Spinal cord (tissue), 10 donors: ENCODE data around the gene NHSL2. TPM values are rescaled to one million over a fixed set of nuclear protein-coding genes. Genes with fewer than 3 reads are reported as not detected.

ENCODE experiments used
- DNase-seq, 6 donors: peaks; one replicate each; pipeline versions ENCODE4 v3.0.0 to v3.0.0-alpha.2; 2013 to 2015; ENCODE audit warnings: low spot score in 6 of 6, low read depth in 4 of 6
- H3K27ac ChIP-seq: one replicate; pipeline ENCODE4 v1.5.1; 2013; ENCODE audit warnings: low read depth, low read length, control low read depth
- H3K27me3 ChIP-seq: one replicate; pipeline ENCODE4 v1.6.1; 2013; ENCODE audit warnings: low read length; ENCODE audit not compliant: control insufficient read depth, insufficient read depth
- H3K36me3 ChIP-seq: one replicate; pipeline ENCODE4 v1.6.1; 2013; ENCODE audit warnings: low read length; ENCODE audit not compliant: control insufficient read depth, insufficient read depth
- H3K4me1 ChIP-seq: one replicate; pipeline ENCODE4 v1.6.1; 2013; ENCODE audit warnings: low read length; ENCODE audit not compliant: control insufficient read depth, insufficient read depth
- H3K4me3 ChIP-seq: one replicate; pipeline ENCODE4 v1.5.1; 2013; ENCODE audit warnings: low read depth, low read length, control low read depth
- H3K9me3 ChIP-seq: one replicate; pipeline ENCODE4 v1.6.1; 2013; ENCODE audit warnings: low read length; ENCODE audit not compliant: control insufficient read depth, insufficient read depth
- WGBS: methylation state at CpG from one replicate; pipeline ENCODE4 v1.1.5; 2013; ENCODE audit warnings: missing lambda C conversion rate; ENCODE audit not compliant: insufficient coverage; 5-methylcytosine and 5-hydroxymethylcytosine counted together
- polyA plus RNA-seq, 2 donors: library from polyadenylated mRNA; unstranded; fragments of 120-200 nt; gene quantifications; one replicate each; pipeline ENCODE4 v1.2.1, GENCODE V29; 2013; ENCODE audit not compliant: insufficient read length in 2 of 2
- total RNA-seq, 2 donors: library from RNA; depleted of rRNA in 1 of 2; stranded (reverse); fragments of 120-200 nt in 1 of 2; fragments of >200 nt in 1 of 2; gene quantifications; one replicate each; pipeline versions ENCODE4 v1.2.3 to v1.2.4, GENCODE V29; 2013 to 2014
- donor health status: healthy.

The NHSL2 gene
- total and polyA plus RNA-seq, 4 donors: 6.1 to 19.2 (median 8.5) TPM

DNA sequence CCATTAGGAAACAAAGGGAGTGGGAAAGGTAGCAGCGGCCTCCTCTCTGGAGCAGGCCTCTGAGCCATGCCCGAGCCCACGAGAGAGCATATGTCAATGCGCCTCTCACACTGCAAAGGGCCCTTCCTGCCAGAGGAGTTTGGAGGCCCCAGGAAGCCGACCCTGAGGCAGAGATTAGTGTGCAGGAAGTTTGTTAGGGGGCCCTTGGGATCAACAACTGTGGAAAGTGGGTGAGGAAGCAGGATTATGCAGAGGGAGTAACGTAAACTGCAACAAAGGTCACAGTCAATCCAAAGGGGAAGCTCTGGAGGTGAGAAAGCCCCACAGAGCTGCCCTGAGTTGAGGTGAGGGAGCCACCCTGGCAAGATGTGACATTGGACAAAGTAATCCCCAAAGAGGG, 203.7 kb downstream of the NHSL2 start:
- Histone ChIP-seq H3K4me1 (no peaks in the 10 kb centered on the region), H3K27me3 (peaks cover 15% of the 10 kb centered on the region), H3K9me3 (no peaks in the 10 kb centered on the region), H3K36me3 (no peaks in the 10 kb centered on the region), H3K4me3 (no peak overlapping the region), H3K27ac (no peak overlapping the region)
- WGBS: 61% methylated on average over 6 of the region's 6 CpGs
- no peak for DNase-seq

DNA sequence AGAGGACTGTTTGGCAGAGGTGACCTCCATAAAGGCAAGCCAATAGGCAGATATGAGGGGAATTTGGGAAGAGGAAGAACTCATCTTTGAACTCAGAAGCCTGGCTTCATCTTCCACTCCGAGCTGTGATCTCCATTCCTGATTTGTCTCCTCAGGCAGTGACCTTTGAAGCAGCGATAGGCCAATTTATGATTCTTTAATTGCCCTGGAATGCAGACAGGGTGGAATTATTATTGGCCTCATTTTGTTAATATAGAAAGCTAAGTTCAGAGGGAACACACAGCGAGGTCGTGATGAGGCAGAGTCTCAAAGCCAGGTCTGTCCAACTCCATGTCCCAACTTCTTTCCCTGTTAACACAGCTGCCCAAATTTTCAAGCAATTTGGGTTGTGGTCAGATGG, 204.2 kb downstream of the NHSL2 start:
- DNase-seq: no peak
- Histone ChIP-seq H3K27ac (no peak overlapping the region), H3K36me3 (no peaks in the 10 kb centered on the region), H3K9me3 (no peaks in the 10 kb centered on the region), H3K4me1 (no peaks in the 10 kb centered on the region), H3K27me3 (peaks cover 15% of the 10 kb centered on the region), H3K4me3 (no peak overlapping the region)
- WGBS: 67% methylated on average over 4 of the region's 4 CpGs

DNA sequence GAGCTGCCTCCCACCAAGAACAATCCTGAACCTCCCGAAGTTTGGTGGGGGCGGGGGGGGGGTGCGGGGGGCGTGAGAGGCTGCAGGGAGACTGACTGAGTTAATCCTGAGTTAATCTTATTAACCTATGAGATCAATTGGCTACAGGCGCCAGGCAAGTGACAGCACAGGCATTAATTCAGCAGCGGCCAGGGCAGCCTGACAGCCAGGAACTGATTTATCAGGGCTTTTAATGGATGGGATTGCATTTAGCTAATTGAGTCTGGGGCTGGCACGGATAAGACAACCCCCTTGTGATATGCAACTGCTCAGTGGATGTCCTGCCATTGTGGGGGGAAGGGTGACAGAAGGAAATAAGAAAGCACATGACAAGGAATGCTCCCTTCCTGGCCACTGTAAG, 204.7 kb downstream of the NHSL2 start:
- no peaks in the 10 kb centered on the region for H3K4me1 ChIP-seq
- H3K27me3 ChIP-seq: peaks cover 15% of the 10 kb centered on the region
- H3K27ac ChIP-seq: no peak overlapping the region
- 28% methylated on average over 3 of the region's 7 CpGs for WGBS
- DNase-seq: peak in 1 of 6 donors; percentile 60
- H3K36me3 ChIP-seq: no peaks in the 10 kb centered on the region
- H3K9me3 ChIP-seq: no peaks in the 10 kb centered on the region
- no peak overlapping the region for H3K4me3 ChIP-seq

DNA sequence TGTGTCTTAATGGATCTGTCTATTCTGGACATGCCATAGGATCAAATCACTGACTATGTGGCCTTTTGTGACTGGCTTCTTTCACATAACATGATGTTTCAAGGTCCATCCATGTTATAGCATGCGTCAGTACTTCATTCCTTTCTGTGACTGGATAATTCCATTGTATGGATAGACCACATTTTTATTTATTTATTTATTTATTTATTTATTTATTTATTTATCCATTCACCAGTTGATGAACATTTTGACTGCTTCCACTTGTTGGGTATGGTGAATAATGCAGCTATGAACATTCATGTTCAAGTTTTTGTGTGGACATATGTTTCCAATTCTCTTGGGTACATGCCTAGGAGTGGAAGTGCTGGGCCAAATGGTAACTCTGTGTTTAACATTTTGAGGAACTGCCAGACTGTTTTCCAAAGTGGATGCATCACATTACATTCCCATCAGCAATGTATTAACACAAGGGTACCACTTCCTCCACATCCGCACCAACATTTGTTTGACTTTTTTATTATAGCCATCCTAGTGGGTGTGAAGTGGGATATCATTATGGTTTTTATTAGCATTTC, 207.1 kb downstream of the NHSL2 start:
- Histone ChIP-seq H3K27ac (no peak overlapping the region), H3K4me1 (peaks cover 4% of the 10 kb centered on the region), H3K27me3 (peaks cover 11% of the 10 kb centered on the region), H3K4me3 (no peak overlapping the region), H3K9me3 (no peaks in the 10 kb centered on the region), H3K36me3 (no peaks in the 10 kb centered on the region)
- peak in 1 of 6 donors; percentile 80 for DNase-seq
- WGBS: no CpG with 5 or more reads among the region's 2 CpGs

DNA sequence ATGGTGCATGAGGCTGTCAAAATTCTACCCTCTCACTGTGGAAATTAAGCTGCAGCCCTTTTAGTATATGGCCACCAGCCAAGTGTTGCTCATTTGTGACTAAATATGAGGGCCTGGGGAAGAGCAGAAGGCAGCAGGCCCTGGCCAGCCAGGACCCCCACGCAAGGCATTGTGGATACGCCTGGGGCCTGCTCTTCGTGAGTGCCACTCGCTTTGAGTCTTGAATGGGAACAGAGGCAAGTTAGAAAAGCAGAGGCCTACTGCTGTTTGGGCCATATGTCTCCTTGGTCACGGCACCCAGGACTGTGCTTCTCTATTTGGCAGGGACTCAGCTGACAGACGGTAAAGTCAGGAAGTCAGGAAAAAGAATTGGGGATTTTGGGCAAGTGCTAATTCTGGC, 210.2 kb downstream of the NHSL2 start:
- no peaks in the 10 kb centered on the region for H3K9me3 ChIP-seq
- peaks cover 21% of the 10 kb centered on the region for H3K4me1 ChIP-seq
- H3K27ac ChIP-seq: no peak overlapping the region
- H3K4me3 ChIP-seq: no peak overlapping the region
- no peaks in the 10 kb centered on the region for H3K36me3 ChIP-seq
- H3K27me3 ChIP-seq: peaks cover 11% of the 10 kb centered on the region
- peak in 2 of 6 donors; percentile 34 to 58 for DNase-seq
- WGBS: 43% methylated on average over 5 of the region's 6 CpGs

DNA sequence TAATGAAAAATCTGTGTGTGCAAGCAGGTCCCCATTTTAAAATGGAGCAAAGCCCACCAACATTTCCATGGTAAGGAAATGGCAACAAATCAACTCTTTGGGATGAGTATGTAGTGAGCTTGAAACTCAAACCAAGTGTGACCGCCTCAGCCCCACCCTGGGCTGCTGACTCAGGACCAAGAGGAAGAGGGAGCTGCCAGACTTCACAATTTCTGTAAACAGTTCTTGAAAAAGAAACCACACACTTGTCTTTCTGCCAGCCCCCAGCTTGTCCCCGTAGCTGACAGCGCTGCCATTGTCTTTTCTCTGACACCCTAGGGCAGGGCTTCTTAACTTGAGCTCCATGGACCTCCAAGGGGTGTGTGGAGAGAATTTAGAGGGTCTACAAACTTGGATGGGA, 210.7 kb downstream of the NHSL2 start:
- Histone ChIP-seq H3K9me3 (no peaks in the 10 kb centered on the region), H3K27me3 (peaks cover 12% of the 10 kb centered on the region), H3K27ac (no peak overlapping the region), H3K4me3 (no peak overlapping the region), H3K36me3 (no peaks in the 10 kb centered on the region), H3K4me1 (peaks cover 26% of the 10 kb centered on the region)
- peak in 1 of 6 donors; percentile 69 for DNase-seq
- WGBS: 50% methylated on average over 1 of the region's 3 CpGs

DNA sequence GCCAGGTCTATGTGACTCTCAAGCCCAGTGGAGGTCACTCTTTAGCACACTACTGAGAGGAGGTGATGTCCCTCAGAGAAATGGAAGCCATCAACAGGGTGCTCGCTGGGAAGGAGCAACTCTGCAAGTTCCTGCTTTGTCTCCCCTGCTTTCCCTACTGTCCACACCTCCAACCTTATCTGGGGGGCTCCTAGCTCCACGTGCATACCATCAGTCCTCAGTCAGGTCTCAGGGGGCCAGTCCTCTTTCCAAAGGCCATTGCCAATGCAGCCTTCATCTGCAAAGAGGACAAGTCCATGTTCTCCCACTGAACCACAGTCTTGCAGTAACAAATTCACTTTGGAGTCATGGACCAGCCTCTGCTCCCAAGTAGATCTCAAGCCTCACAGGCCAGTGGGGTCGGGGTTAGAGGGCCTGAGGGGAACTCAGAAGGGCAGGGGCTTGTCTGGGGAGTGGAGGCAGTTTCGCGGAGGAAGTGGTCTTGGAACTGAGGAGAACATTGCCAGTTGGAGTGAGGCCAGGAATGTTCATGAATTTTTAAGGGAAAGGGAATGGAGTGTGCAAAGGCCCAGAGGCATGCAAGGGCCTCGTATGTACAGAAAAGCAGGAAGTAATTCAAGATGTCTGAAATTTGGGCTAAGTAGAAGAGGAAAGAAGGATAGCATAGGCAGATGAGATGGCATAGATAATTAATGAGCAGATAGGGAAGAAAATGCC, 212.1 kb downstream of the NHSL2 start:
- peaks cover 37% of the 10 kb centered on the region for H3K4me1 ChIP-seq
- H3K36me3 ChIP-seq: no peaks in the 10 kb centered on the region

DNA sequence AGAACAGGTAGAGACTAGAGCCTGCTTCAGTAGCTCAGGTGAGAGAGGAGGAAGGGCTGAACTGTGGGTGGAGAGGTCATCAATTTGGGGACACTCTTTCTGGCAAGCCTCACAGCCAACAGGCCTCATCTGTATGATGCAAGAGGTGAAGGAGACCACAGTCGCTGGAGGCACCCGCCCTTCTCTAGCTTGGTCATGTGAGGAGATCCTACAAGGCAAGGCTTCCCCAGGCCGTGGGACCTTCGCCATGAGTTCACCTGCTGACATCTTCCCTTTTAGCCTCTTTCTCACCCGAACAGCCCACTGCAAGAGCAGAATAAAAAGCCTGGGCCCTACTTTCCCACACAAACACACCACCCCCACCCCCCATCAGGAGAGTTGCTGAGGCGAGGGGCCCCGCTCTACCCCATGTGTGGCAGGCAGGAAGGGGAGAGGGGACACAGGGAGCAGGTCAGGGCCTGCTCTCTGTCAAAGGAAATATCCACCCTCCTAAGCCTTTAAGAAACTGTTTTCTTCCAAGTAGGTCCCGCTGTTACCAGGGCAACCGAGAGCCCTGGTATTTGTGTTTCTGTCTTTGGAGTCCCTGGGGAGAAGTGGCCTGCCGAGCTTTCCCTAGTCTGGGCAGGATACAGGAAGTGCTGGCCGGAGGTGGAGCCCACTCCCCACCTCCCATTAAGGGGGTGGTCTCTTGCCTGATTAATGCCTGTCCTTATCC, 213.0 kb downstream of the NHSL2 start:
- DNase-seq: peak in 2 of 6 donors; percentile 79 to 82
- Histone ChIP-seq H3K27ac (peak overlapping the region; percentile 37), H3K9me3 (no peaks in the 10 kb centered on the region), H3K4me1 (peaks cover 43% of the 10 kb centered on the region), H3K27me3 (peaks cover 22% of the 10 kb centered on the region), H3K4me3 (no peak overlapping the region), H3K36me3 (peaks cover 1% of the 10 kb centered on the region)
- 64% methylated on average over 4 of the region's 11 CpGs for WGBS

More for the DNA sequence above, 212.1 kb downstream of the NHSL2 start:
- 74% methylated on average over 6 of the region's 6 CpGs for WGBS
- H3K9me3 ChIP-seq: no peaks in the 10 kb centered on the region
- peaks cover 17% of the 10 kb centered on the region for H3K27me3 ChIP-seq
- no peak for DNase-seq
- peak overlapping the region; percentile 25 for H3K27ac ChIP-seq
- H3K4me3 ChIP-seq: no peak overlapping the region

DNA sequence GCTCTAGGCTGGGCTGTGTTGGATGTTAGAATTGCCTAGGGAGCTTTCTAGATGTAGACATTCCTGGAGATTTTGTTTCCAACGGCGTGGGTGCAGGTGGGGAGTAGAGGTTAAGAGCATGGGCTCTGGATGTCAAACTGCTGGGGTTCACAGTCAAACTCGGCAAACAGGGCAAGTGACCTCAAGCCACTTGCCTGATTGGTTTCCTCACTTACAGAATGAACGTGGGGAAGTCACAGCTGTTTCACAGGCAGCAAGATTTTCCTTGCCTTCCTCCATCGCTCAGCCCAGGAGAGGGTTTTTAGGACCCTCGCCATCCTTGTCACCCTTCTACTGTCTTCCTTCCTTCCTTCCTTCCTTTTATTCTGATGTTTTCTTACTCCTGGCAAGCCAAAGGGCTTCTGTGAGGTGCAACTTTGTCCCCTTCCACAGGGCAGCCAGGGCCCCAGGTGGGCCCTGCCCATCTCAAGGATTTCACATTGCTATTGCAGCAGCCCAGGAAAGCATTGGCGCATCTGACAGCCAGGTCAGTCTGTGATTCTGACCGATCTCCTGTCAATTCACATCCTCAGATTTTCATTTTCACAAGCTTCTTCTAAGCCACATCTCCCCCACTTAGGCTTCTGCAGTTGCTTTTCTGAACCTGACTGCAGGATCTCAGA, 214.0 kb downstream of the NHSL2 start:
- Histone ChIP-seq H3K4me3 (no peak overlapping the region), H3K4me1 (peaks cover 53% of the 10 kb centered on the region), H3K36me3 (peaks cover 9% of the 10 kb centered on the region), H3K9me3 (no peaks in the 10 kb centered on the region), H3K27ac (no peak overlapping the region), H3K27me3 (peaks cover 22% of the 10 kb centered on the region)
- 71% methylated on average over 8 of the region's 8 CpGs for WGBS
- DNase-seq: no peak
